HepG2 (cell line): Measurements from ENCODE around the gene CDC42EP4. TPM values are rescaled to one million over a fixed set of nuclear protein-coding genes. Genes with fewer than 3 reads are reported as not detected.

Experiments used
- CBX2 ChIP-seq, 2 experiments: fragments of 200-600 bp in 1 of 2; sonication (generic); formaldehyde crosslinking in 1 of 2; IDR thresholded peaks; 2 replicates each; pipeline versions ENCODE4 v1.7.0 to v1.8.1; 2018 to 2022; ENCODE audit warnings: low read depth in 2 of 2, low read length in 1 of 2, mild to moderate bottlenecking in 1 of 2, missing genetic modification reagents in 1 of 2
- CSRNP2 ChIP-seq: sonication (generic); formaldehyde crosslinking; conservative IDR thresholded peaks from 2 replicates; pipeline ENCODE4 v1.8.0; 2022; ENCODE audit warnings: low read depth, missing genetic modification reagents
- EHMT2 ChIP-seq: fragments of 200-600 bp; sonication (generic); IDR thresholded peaks from 2 replicates; pipeline ENCODE4 v1.7.0; 2017; ENCODE audit warnings: antibody characterized with exemption, low read depth, low read length, borderline replicate concordance
- FOSL2 ChIP-seq: sonication (generic); formaldehyde crosslinking; IDR thresholded peaks from 2 replicates; pipeline ENCODE4 v1.4.0; 2020; ENCODE audit warnings: missing genetic modification reagents
- FOXA3 ChIP-seq: IDR thresholded peaks from 2 replicates; pipeline ENCODE4 v1.6.1; 2016; ENCODE audit warnings: missing genetic modification reagents, missing compliant biosample characterization
- JARID2 ChIP-seq: sonication (generic); formaldehyde crosslinking; IDR thresholded peaks from 2 replicates; pipeline ENCODE4 v1.8.1; 2023; ENCODE audit warnings: missing genetic modification reagents, inconsistent platforms; ENCODE audit not compliant: insufficient replicate concordance
- KLF13 ChIP-seq: sonication (generic); formaldehyde crosslinking; IDR thresholded peaks from 2 replicates; pipeline ENCODE4 v1.4.0; 2020; ENCODE audit warnings: mild to moderate bottlenecking, missing genetic modification reagents
- KLF6 ChIP-seq: IDR thresholded peaks from 2 replicates; pipeline ENCODE4 v1.8.0; 2016; ENCODE audit warnings: missing biosample characterization, missing genetic modification reagents
- MIER3 ChIP-seq: IDR thresholded peaks from 2 replicates; pipeline ENCODE4 v1.6.1; 2016; ENCODE audit warnings: missing compliant biosample characterization, borderline replicate concordance
- NFE2L2 ChIP-seq: fragments of 150-350 bp; IDR thresholded peaks from 2 replicates; pipeline ENCODE4 v1.6.1; 2014; ENCODE audit warnings: low read length
- NFYC ChIP-seq: IDR thresholded peaks from 2 replicates; pipeline ENCODE4 v1.6.1; 2016; ENCODE audit warnings: missing genetic modification reagents, missing compliant biosample characterization
- NKX3-1 ChIP-seq: sonication (generic); formaldehyde crosslinking; IDR thresholded peaks from 2 replicates; pipeline ENCODE4 v1.5.0; 2020; ENCODE audit warnings: missing genetic modification reagents
- RBM22 ChIP-seq: fragments of 200-400 bp; formaldehyde crosslinking; optimal IDR thresholded peaks from 2 replicates; pipeline ENCODE3; 2017; ENCODE audit warnings: mild to moderate bottlenecking, low read length, moderate library complexity
- RFX5 ChIP-seq: IDR thresholded peaks from 2 replicates; pipeline ENCODE4 v1.6.1; 2011; ENCODE audit warnings: low read depth, low read length, improper control_type of control experiment
- TBX2 ChIP-seq: sonication (generic); formaldehyde crosslinking; IDR thresholded peaks from 2 replicates; pipeline ENCODE4 v1.5.0; 2020; ENCODE audit warnings: missing genetic modification reagents, mild to moderate bottlenecking, borderline replicate concordance
- ZMAT3 ChIP-seq: sonication (generic); formaldehyde crosslinking; conservative IDR thresholded peaks from 2 replicates; pipeline ENCODE4 v1.7.0; 2021; ENCODE audit warnings: missing genetic modification reagents
- ZNF207 ChIP-seq: fragments of 450-650 bp; IDR thresholded peaks from 2 replicates; pipeline ENCODE4 v1.6.1; 2016; ENCODE audit warnings: antibody characterized with exemption, borderline replicate concordance
- ZNF296 ChIP-seq: sonication (generic); formaldehyde crosslinking; conservative IDR thresholded peaks from 2 replicates; pipeline ENCODE4 v1.5.0; 2020; ENCODE audit warnings: mild to moderate bottlenecking, missing genetic modification reagents
- ZNF333 ChIP-seq: sonication (generic); formaldehyde crosslinking; IDR thresholded peaks from 2 replicates; pipeline ENCODE4 v1.4.0; 2020; ENCODE audit warnings: mild to moderate bottlenecking, missing genetic modification reagents, borderline replicate concordance
- ZNF687 ChIP-seq: sonication (generic); formaldehyde crosslinking; IDR thresholded peaks from 2 replicates; pipeline ENCODE4 v1.5.1; 2020; ENCODE audit warnings: mild to moderate bottlenecking, missing genetic modification reagents, moderate library complexity
- ZZZ3 ChIP-seq: sonication (generic); formaldehyde crosslinking; IDR thresholded peaks from 2 replicates; pipeline ENCODE4 v1.4.0; 2020; ENCODE audit warnings: missing genetic modification reagents, mild to moderate bottlenecking, borderline replicate concordance
- polyA plus RNA-seq, 8 experiments: library from polyadenylated mRNA; depleted of rRNA in 3 of 8; stranded (reverse) in 7 of 8; unstranded in 1 of 8; fragments of >200 nt; fragmentation: Illumina TruSeq in 4 of 8; extraction: Trizol in 4 of 8; gene quantifications; 2 replicates each; pipeline versions ENCODE4 v1.2.1 to v1.2.3, GENCODE V29; 2011 to 2016; ENCODE audit warnings: low read depth in 4 of 8, missing spikeins in 1 of 8, mixed read lengths in 1 of 8; ENCODE audit not compliant: insufficient read depth in 1 of 8
- total RNA-seq, 5 experiments: library from RNA; depleted of rRNA; stranded (reverse); fragments of >200 nt; fragmentation: Illumina TruSeq; extraction: Trizol; gene quantifications; 2 replicates each; pipeline ENCODE4 v1.2.3, GENCODE V29; 2016; ENCODE audit warnings: low read depth in 1 of 5
- TF ChIP-seq, protein P1 (sequence below): IDR thresholded peaks from 2 replicates; pipeline ENCODE4 v1.6.1; 2016; ENCODE audit warnings: mild to moderate bottlenecking
- TF ChIP-seq, protein P2 (sequence below): sonication (generic); formaldehyde crosslinking; IDR thresholded peaks from 2 replicates; pipeline ENCODE4 v1.5.0; 2020; ENCODE audit warnings: mild to moderate bottlenecking, missing genetic modification reagents

Gene CDC42EP4
- total and polyA plus RNA-seq, 2 of the 13 experiments (the other 11 are each of a cell fraction or from before 2014, with no cell fraction given) = 19.0 to 54.0 TPM

GRCh38 chr17:73324160-73324475, 12.3 kb upstream of the CDC42EP4 start (continued):
- TF ChIP-seq JARID2 (CRISPR knock-in tag) = no peak
- no peak for TF ChIP-seq CBX2 (IDR thresholded peaks at IDR 0.05; ENCODE audit: low read depth, low read length)
- TF ChIP-seq CBX2 (CRISPR knock-in tag; IDR thresholded peaks at IDR 0.05; ENCODE audit: low read depth) = no peak
- TF ChIP-seq ZNF207 = no peak
- no peak for TF ChIP-seq RBM22
- no peak; the same call in 1 of the 2 replicates for TF ChIP-seq TBX2
- TF ChIP-seq RFX5 = no peak
- TF ChIP-seq CSRNP2 (CRISPR knock-in tag) = no peak
- no peak for TF ChIP-seq FOXA3
- no peak for TF ChIP-seq ZZZ3 (CRISPR knock-in tag)
- TF ChIP-seq NFE2L2 = no peak
- no peak for TF ChIP-seq KLF6 (CRISPR knock-in tag)
- no peak for TF ChIP-seq NKX3-1 (CRISPR knock-in tag)
- TF ChIP-seq FOSL2 (CRISPR knock-in tag) = peak; percentile 42; the same call in 1 of the 2 replicates
- TF ChIP-seq, protein P1, sequence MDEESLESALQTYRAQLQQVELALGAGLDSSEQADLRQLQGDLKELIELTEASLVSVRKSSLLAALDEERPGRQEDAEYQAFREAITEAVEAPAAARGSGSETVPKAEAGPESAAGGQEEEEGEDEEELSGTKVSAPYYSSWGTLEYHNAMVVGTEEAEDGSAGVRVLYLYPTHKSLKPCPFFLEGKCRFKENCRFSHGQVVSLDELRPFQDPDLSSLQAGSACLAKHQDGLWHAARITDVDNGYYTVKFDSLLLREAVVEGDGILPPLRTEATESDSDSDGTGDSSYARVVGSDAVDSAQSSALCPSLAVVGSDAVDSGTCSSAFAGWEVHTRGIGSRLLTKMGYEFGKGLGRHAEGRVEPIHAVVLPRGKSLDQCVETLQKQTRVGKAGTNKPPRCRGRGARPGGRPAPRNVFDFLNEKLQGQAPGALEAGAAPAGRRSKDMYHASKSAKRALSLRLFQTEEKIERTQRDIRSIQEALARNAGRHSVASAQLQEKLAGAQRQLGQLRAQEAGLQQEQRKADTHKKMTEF (CRISPR knock-in tag) = no peak
- TF ChIP-seq ZNF333 (CRISPR knock-in tag) = no peak
- TF ChIP-seq MIER3 (CRISPR knock-in tag) = no peak
- TF ChIP-seq KLF13 (CRISPR knock-in tag) = no peak
- TF ChIP-seq ZNF296 (CRISPR knock-in tag) = no peak
- TF ChIP-seq ZNF687 (CRISPR knock-in tag) = peak; percentile 52
- TF ChIP-seq, protein P2, sequence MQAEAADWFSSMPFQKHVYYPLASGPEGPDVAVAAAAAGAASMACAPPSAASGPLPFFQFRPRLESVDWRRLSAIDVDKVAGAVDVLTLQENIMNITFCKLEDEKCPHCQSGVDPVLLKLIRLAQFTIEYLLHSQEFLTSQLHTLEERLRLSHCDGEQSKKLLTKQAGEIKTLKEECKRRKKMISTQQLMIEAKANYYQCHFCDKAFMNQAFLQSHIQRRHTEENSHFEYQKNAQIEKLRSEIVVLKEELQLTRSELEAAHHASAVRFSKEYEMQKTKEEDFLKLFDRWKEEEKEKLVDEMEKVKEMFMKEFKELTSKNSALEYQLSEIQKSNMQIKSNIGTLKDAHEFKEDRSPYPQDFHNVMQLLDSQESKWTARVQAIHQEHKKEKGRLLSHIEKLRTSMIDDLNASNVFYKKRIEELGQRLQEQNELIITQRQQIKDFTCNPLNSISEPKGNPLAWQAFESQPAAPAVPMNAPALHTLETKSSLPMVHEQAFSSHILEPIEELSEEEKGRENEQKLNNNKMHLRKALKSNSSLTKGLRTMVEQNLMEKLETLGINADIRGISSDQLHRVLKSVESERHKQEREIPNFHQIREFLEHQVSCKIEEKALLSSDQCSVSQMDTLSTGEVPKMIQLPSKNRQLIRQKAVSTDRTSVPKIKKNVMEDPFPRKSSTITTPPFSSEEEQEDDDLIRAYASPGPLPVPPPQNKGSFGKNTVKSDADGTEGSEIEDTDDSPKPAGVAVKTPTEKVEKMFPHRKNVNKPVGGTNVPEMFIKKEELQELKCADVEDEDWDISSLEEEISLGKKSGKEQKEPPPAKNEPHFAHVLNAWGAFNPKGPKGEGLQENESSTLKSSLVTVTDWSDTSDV (CRISPR knock-in tag) = no peak
- TF ChIP-seq NFYC (CRISPR knock-in tag) = no peak
- TF ChIP-seq ZMAT3 (CRISPR knock-in tag) = no peak
- TF ChIP-seq EHMT2 = no peak
